ENCODE measurements around the gene CST6.

DNA sequence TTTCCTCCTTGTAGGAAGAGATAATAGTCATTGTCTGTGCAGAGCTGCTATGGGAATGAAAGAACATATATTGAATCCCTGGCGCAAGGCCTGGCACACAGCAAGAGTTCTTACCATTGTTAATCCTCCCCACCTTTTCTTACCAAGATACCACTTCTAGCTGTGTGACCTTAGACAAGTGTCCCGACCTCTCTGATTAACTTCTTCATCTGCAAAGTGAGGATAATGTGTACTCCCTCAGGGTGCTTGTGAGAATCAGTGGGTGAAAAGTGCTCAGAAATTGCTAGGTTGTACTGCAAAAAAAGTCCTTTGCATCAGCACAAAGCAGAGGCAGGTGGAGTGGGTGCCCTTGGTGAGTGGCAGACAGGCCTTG is 3.7 kb upstream of the CST6 start:
- TF ChIP-seq, protein P1, sequence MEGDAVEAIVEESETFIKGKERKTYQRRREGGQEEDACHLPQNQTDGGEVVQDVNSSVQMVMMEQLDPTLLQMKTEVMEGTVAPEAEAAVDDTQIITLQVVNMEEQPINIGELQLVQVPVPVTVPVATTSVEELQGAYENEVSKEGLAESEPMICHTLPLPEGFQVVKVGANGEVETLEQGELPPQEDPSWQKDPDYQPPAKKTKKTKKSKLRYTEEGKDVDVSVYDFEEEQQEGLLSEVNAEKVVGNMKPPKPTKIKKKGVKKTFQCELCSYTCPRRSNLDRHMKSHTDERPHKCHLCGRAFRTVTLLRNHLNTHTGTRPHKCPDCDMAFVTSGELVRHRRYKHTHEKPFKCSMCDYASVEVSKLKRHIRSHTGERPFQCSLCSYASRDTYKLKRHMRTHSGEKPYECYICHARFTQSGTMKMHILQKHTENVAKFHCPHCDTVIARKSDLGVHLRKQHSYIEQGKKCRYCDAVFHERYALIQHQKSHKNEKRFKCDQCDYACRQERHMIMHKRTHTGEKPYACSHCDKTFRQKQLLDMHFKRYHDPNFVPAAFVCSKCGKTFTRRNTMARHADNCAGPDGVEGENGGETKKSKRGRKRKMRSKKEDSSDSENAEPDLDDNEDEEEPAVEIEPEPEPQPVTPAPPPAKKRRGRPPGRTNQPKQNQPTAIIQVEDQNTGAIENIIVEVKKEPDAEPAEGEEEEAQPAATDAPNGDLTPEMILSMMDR (CRISPR knock-in tag; IDR thresholded peaks at IDR 0.05): no peak
- TF ChIP-seq, protein P2, sequence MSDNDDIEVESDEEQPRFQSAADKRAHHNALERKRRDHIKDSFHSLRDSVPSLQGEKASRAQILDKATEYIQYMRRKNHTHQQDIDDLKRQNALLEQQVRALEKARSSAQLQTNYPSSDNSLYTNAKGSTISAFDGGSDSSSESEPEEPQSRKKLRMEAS (IDR thresholded peaks at IDR 0.05): no peak
- TF ChIP-seq POLR2A (IDR thresholded peaks at IDR 0.05; ENCODE audit: insufficient read depth in 1 of 2, low read depth in 2 of 2, low read length in 2 of 2) (no peak), JUN (CRISPR knock-in tag; IDR thresholded peaks at IDR 0.05) (no peak), HNRNPLL (IDR thresholded peaks at IDR 0.05; ENCODE audit: low read depth, low read length, poor library complexity, severe bottlenecking) (no peak), BRCA1 (CRISPR knock-in tag; IDR thresholded peaks at IDR 0.05) (no peak), RCOR2 (CRISPR knock-in tag; IDR thresholded peaks at IDR 0.05) (no peak), ZC3H13 (CRISPR knock-in tag; IDR thresholded peaks at IDR 0.05) (no peak), ZKSCAN8 (CRISPR knock-in tag; IDR thresholded peaks at IDR 0.05; ENCODE audit: borderline replicate concordance) (no peak), TARDBP (CRISPR knock-in tag; IDR thresholded peaks at IDR 0.05) (no peak)
- TF ChIP-seq, protein P3, sequence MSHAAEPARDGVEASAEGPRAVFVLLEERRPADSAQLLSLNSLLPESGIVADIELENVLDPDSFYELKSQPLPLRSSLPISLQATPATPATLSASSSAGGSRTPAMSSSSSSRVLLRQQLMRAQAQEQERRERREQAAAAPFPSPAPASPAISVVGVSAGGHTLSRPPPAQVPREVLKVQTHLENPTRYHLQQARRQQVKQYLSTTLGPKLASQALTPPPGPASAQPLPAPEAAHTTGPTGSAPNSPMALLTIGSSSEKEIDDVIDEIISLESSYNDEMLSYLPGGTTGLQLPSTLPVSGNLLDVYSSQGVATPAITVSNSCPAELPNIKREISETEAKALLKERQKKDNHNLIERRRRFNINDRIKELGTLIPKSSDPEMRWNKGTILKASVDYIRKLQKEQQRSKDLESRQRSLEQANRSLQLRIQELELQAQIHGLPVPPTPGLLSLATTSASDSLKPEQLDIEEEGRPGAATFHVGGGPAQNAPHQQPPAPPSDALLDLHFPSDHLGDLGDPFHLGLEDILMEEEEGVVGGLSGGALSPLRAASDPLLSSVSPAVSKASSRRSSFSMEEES (CRISPR knock-in tag; IDR thresholded peaks at IDR 0.05): no peak
- TF ChIP-seq, protein P4, sequence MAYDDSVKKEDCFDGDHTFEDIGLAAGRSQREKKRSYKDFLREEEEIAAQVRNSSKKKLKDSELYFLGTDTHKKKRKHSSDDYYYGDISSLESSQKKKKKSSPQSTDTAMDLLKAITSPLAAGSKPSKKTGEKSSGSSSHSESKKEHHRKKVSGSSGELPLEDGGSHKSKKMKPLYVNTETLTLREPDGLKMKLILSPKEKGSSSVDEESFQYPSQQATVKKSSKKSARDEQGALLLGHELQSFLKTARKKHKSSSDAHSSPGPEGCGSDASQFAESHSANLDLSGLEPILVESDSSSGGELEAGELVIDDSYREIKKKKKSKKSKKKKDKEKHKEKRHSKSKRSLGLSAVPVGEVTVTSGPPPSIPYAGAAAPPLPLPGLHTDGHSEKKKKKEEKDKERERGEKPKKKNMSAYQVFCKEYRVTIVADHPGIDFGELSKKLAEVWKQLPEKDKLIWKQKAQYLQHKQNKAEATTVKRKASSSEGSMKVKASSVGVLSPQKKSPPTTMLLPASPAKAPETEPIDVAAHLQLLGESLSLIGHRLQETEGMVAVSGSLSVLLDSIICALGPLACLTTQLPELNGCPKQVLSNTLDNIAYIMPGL (CRISPR knock-in tag; IDR thresholded peaks at IDR 0.05; ENCODE audit: borderline replicate concordance in 1 of 2, low read depth in 1 of 2): no peak

All from HepG2 (cell line).